ENCODE results near the gene PPIP5K2.
"Not testable (repeated sequence)": the region's sequence is repeated elsewhere in the genome, so short reads cannot be mapped to it uniquely, and the experiment has no call there.

The PPIP5K2 gene

GRCh38 chr5:103210952-103211351 is 90.9 kb downstream of the PPIP5K2 start:
- no peak for DNase-seq

DNA sequence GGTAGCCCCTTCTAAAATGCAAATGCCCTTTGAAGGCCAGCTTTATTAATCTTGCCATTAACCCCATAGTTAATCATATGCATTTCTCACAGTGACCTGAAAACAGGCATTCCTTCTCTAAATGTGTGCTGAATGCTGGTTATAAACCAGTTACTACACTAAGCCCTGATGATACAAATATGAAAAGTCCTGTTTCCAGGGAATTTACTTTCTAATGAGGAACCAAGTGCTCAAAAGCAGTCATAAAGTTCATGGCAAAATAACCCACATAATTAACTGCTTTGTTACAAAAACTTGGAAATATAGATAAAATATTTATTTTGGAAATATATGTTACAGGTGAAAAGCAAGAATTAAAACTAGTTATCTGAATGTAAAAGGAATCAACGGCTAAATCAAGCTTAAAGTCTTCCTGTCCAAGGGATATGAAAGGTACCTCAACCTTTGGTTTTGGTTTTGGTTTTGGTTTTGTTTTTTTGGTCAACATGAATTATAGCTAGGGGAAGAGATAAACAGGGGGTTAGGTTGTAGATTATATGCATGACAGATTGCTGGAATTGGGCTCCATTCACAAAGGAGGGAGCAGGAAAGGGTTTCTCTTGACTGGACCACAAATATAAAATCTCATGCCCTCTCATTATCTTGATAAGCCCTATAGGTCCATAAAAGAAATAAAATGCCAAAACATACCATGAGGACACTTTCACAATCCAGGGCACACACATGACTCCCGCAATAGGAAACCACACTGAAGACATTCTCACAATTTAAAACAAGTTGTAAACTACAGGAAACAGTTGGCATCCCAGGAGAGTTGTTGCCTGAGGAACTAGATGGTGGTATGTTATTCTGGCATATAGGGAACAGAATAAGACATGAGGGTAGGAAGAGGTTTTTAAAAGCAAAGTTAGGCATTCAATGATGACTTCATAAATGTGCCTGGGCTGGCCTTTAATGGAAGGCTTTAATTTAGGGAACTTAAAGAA is 91.8 kb downstream of the PPIP5K2 start:
- DNase-seq: no peak

- DNase-seq: no peak
Measured at GRCh38 chr5:103216137-103216536, 96.0 kb downstream of the PPIP5K2 start.

GRCh38 chr5:103216697-103217096 is 96.6 kb downstream of the PPIP5K2 start:
- no peak for DNase-seq

GRCh38 chr5:103217101-103217500 is 97.0 kb downstream of the PPIP5K2 start:
- DNase-seq: no peak

DNA sequence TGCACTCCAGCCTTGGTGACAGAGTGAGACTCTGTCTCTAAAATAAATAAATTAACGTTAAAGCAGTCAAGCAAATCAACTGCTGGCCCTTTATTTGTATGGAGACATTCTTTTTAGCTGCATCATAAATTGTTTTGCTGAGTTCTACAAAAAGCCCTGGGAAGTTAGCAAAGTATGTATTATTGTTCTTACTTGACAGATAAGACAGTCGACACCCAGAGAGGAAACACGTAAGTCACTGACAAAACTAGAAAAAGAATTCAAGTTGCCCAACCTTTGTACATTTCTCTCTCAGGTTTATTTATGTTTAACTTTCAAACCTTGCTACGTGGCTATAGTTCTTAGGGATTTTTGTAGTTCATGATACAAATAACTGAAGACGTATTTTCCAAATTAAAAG is 98.1 kb downstream of the PPIP5K2 start:
- DNase-seq: no peak

DNA sequence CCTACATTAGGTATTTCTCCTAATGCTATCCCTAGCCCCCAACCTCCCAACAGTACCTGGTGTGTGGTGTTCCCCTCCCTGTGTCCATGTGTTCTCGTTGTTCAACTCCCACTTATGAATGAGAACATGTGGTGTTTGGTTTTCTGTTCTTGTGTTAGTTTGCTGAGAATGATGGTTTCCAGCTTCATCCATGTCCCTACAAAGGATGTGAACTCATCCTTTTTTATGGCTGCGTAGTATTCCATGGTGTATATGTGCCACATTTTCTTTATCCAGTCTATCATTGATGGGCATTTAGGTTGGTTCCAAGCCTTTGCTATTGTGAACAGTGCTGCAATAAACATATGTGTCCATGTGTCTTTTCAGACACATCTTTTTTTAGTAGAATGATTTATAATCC is 99.0 kb downstream of the PPIP5K2 start:
- DNase-seq: not testable (repeated sequence)

- no peak for DNase-seq
Measured at GRCh38 chr5:103223031-103223955, 103.2 kb downstream of the PPIP5K2 start.

DNA sequence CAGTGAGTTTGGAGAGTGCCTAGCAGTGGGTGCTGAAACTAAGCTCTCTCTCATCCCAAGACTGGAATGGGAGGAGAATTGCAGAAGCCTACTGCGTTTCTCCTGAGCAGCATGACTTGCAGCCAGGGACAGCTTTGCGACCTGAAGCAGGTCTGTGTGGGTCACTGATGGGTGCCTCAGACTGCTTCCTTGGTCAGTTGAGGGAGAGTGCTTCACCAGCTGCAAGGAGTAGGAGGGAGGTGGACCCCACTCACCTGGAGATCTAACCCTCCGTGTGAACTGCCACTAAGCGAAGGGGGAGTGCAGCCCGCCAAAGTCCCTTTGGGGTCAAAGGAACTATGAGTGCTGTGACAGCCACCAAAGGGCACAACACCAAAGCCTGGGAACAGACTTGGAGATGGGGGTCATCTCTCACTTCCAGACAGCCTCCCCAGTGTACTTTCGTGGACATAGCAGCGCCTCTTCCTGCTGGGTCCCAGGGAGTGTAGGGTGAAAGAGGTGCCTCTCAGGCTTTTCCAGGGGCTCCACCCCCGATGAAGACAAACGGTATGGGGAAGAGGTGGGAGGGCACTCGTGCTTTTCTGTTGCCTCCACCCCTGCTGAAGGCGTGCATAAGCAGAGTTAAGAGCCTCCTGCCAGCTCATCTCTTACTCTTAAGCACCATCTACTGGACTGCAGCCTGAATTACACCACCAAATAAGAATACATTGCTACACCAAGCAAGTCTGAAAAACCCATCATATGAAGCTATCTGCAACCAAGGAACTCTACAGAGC is 104.2 kb downstream of the PPIP5K2 start:
- DNase-seq: peak; percentile 51

DNA sequence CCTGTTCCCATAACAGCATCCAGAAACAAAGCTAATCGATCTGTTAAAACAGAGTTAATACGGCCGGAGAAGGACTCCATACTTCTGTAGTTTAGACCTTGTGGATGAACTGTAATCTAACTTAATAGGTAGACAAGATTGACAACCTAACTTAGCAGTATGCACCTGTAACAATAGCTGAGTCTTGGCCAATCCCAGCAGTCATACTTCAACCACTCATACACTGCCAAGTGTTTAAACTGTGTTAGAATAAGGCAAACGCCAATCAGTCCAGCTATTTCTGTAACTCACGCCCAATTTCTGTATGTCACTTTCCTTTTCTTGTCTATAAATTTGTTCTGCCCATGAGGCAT is 104.8 kb downstream of the PPIP5K2 start:
- no peak for DNase-seq

DNA sequence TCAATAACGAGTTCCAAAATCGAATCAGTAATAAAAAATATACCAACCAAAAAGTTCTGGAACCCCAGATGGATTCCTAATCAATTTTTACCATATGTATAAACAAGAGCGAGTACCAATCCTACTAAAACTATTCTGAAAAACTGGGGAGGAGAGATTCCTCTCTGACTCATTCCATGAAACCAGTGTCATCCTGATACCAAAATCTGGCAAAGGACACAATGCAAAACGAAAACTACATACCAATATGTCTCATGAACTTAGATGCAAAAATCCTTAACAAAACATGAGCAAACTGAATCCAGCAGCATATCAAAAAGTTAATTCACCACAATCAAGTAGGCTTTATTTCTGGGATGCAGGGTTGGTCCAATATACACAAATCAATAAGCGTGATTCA is 108.0 kb downstream of the PPIP5K2 start:
- DNase-seq: no peak

GRCh38 chr5:103228588-103228987 is 108.5 kb downstream of the PPIP5K2 start:
- DNase-seq: no peak

GRCh38 chr5:103232393-103232999 is 112.4 kb downstream of the PPIP5K2 start:
- DNase-seq: peak; percentile 32

DNA sequence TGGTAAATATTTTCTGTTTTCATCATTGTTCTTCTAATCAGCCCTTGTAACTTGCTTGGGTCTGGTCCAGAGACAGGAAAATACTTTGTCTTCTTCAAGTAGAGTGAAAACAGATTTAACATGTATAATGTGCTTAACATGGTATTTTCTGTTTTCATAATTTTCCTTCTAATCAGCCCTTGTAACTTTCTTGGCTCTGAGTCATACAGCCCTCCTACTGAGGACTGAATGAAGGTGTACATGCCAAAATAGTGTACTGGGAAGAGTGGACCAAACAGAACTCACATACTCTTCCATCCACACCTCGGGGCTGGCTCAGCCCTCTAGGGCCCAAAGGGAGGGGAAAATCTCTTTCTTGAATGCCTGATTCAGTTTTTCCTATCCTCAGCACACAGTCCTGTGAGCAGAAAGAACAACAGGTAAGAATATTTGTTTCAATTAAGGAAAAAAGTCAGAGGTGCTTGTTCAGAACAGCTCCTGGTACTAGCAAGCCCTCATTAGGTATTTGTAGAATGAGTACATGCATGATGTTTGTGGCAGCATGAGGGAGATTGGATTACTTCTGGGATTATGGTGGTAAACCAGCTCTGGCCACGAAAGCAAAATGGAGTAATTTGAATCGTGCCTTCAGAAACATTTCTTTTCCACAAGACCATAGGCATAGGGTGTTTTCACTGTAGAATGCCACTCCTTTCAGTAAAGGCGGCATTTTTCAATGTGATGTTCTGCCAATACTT is 114.3 kb downstream of the PPIP5K2 start:
- no peak for DNase-seq

DNA sequence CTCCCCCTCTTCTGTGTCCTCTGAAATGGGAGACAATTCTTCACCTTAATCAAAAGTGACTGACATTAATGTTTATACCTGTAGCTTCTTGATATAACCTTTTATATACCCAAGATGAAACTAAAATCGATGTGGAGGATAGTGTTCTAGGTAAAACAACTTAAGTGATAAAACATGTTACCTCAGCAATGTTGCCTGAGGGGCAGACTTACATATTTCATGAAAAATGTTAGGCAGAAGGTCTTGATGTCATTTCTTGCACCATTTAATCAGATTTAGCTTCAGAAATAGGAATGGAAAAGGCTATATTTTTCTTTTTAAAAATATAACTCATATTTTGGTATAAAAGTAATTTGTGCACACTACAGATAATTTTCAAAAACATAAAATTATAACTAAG is 115.8 kb downstream of the PPIP5K2 start:
- DNase-seq: no peak

GRCh38 chr5:103237778-103238177 is 117.7 kb downstream of the PPIP5K2 start:
- DNase-seq: no peak

DNA sequence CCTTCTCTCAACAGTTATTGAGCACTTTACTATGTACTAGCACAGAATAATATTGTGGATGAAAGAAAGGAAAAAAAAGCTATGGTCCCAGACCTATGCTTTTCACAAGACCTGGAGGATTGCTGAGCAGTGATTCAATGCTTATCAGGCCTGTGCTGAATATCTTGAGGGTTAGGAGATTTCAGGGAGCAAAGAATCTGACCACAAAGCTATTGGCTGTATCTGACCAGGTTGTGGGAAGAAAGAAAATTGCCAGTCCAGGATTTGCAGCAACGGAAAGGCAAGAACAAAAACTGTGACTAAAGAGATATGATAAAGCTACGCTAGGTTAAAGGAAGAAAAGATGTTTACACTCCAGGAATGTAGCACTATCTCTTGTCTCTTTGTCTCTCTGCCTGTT is 123.6 kb downstream of the PPIP5K2 start:
- DNase-seq: no peak

DNA sequence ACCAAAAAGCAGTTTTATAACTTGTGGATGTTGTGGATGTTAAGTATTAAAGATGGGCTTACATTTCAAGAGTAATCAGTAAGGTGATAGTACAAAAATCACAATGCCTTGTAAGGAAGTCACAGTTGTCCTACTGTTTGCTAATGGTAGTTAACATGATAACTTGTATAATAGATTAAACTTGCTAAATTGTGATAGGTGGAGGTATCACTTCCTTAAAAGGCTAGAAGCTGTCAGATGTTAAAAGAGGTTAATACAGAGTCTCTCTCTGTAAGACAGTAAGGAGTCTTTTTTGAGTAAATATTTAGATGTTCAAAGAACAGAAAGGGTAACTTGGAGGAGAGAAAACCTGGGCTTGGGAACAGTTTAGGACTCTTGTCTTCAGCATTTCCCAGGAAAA is 124.3 kb downstream of the PPIP5K2 start:
- DNase-seq: no peak

- no peak for DNase-seq
Measured at GRCh38 chr5:103245761-103246160, 125.7 kb downstream of the PPIP5K2 start.

DNA sequence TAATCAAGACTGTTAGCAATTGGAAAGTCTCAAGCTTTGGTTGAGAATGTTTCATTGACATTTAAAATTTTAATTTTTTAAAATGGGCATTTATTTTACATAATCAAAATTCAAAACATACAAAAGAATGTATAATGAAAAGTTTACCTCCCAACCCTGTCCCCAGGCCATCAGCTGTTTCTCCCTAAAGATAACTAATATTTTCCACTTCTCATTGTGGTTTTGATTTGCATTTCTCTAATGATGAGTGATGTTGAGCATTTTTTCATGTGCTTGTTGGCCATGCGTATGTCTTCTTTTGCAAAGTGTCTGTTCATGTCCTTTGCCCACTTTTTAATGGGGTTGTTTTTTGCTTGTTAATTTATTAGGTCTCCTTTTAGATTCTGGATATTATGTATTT is 127.0 kb downstream of the PPIP5K2 start:
- no peak for DNase-seq

GRCh38 chr5:103249068-103249467 is 129.0 kb downstream of the PPIP5K2 start:
- DNase-seq: no peak

GRCh38 chr5:103254921-103255320 is 134.8 kb downstream of the PPIP5K2 start:
- no peak for DNase-seq

Data from NCI-H2029 (cell line).